Pancreas (tissue), 10 donors: ENCODE data around the gene CMIP. TPM values are rescaled to one million over a fixed set of nuclear protein-coding genes. Genes with fewer than 3 reads are reported as not detected.

Source experiments
- ATAC-seq, 4 donors: fragments of 200-7000 bp; cut with Tn5 transposase; one replicate each; pipeline versions ENCODE4 v1.8.0 to v1.9.1; 2020; ENCODE audit warnings: mild to moderate bottlenecking in 4 of 4, moderate library complexity in 4 of 4
- DNase-seq, 6 donors: peaks; one replicate each; pipeline ENCODE4 v3.0.0-alpha.2; 2020
- FAIRE-seq: peaks from 2 replicates; lab custom pipeline; 2012; peaks lifted over from hg19 to GRCh38; lab: Jason Lieb, UNC
- H3K27ac ChIP-seq, 4 donors: fragments of 200-600 bp; sonication (generic); 1 replicate in 3 of 4; 2 replicates in 1 of 4; pipeline versions ENCODE4 v1.5.0 to v1.8.0; 2020
- H3K27me3 ChIP-seq, 4 donors: fragments of 200-600 bp; one replicate each; pipeline ENCODE4 v1.8.0; 2021
- H3K36me3 ChIP-seq, 3 donors: fragments of 200-600 bp; sonication (generic) in 1 of 3; one replicate each; pipeline versions ENCODE4 v1.5.0 to v1.8.0; 2020 to 2021
- H3K4me1 ChIP-seq, 3 donors: fragments of 200-600 bp; one replicate each; pipeline ENCODE4 v1.8.0; 2021
- H3K4me3 ChIP-seq, 4 donors: fragments of 200-600 bp; sonication (generic) in 2 of 4; one replicate each; pipeline versions ENCODE4 v1.5.0 to v1.8.0; 2020 to 2021
- H3K9me3 ChIP-seq, 4 donors: fragments of 200-600 bp; one replicate each; pipeline ENCODE4 v1.8.0; 2021
- CTCF ChIP-seq, 4 donors: fragments of 200-600 bp; sonication (generic) in 3 of 4; IDR thresholded peaks; one replicate each; pipeline versions ENCODE4 v1.5.0 to v1.8.0; 2021; ENCODE audit warnings: antibody characterized with exemption in 4 of 4
- WGBS, 2 donors: extraction: QIAGEN DNeasy Blood & Tissue Kit; methylation state at CpG; one replicate each; pipeline ENCODE4 v1.1.7; 2013; 5-methylcytosine and 5-hydroxymethylcytosine counted together
- intact Hi-C, 3 donors: fragments of 100-400 bp; cut with DNase I; formaldehyde crosslinking; loops; one replicate each; pipeline versions ENCODE4 v1.11.1 to v1.14.2; 2022
- polyA plus RNA-seq, 2 donors: library from polyadenylated mRNA; stranded (reverse); fragments of 200-250 nt; gene quantifications; one replicate each; pipeline ENCODE4 v1.2.3, GENCODE V29; 2013
- total RNA-seq, 6 donors: library from RNA; stranded (reverse); fragmentation: NEBNext Ultra II Directional in 4 of 6; extraction: Animal tissue kit (Norgen Biotek cat#: 25700) in 4 of 6; gene quantifications; one replicate each; pipeline versions ENCODE4 v1.2.1 to v1.2.4, GENCODE V29; 2021 to 2023
- donor health status: healthy with polysubstance abuse.
- donor health status: DM: no; HTN: no; CAD: no; lungs with moderate emphysema.
- donor health status: DM: no; HTN: no; CAD: no.
- donor health status: control.
- donor health status: control.
- donor health status: Bipolar disorder and iron deficiency.
- donor health status: DM: yes; HTN: yes; CAD: no.
- donor health status: DM: no; HTN: no; CAD: no.
- donor health status: DM: no; HTN: no; CAD: no.
- donor health status: DM: yes; HTN: yes; CAD: no.

The CMIP gene
- total and polyA plus RNA-seq, 8 donors: 9.7 to 37.0 (median 21.5) TPM

GRCh38 chr16:81467815-81468214 is 23.2 kb downstream of the CMIP start:
- Histone ChIP-seq H3K27me3 (no peaks in the 10 kb centered on the region), H3K27ac (no peak overlapping the region), H3K4me1 (peaks cover 9 to 20% (median 10%) of the 10 kb centered on the region in 3 donors), H3K4me3 (no peak overlapping the region), H3K9me3 (no peaks in the 10 kb centered on the region), H3K36me3 (no peaks in the 10 kb centered on the region)
- no peak for FAIRE-seq
- DNase-seq: no peak
- no peak for ATAC-seq
- TF ChIP-seq CTCF (IDR thresholded peaks at IDR 0.05): no peak
- WGBS, 2 donors: 90 to 96% methylated on average over 8 of the region's 8 CpGs
- intact Hi-C loops: no loop called here

GRCh38 chr16:81468269-81468902 is 23.8 kb downstream of the CMIP start:
- Histone ChIP-seq H3K27ac (no peak overlapping the region), H3K9me3 (no peaks in the 10 kb centered on the region), H3K27me3 (no peaks in the 10 kb centered on the region), H3K4me1 (peaks cover 9 to 21% (median 10%) of the 10 kb centered on the region in 3 donors), H3K36me3 (no peaks in the 10 kb centered on the region), H3K4me3 (no peak overlapping the region)
- intact Hi-C loops: no loop called here
- 94 to 95% methylated on average over 19 of the region's 19 CpGs for WGBS, 2 donors
- FAIRE-seq (no peak), DNase-seq (peak in 1 of 6 donors; percentile 44), ATAC-seq (no peak)
- no peak for TF ChIP-seq CTCF (IDR thresholded peaks at IDR 0.05)

DNA sequence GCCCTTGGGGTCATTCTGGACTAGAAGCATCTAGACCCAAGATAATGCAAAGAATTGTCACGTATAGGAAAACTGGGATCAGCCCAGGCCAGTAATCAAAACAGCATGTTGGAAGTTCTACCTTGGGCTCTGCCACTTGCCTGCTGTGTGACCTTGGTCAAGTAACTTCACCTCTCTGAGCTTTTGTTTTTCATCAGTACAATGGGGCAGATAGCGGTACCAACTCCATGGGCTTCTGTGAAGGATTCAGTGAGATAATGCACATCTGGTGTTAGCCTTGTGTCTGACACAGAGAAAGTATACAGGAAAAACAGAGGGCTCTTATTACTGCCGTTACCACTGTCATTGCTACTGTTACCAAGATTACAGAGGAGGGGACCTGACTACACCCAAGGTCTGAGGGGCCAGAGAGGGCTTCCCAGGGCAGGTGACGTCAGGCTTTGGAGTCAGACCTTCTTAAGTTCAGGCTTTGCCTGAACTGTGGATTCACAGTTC is 24.6 kb downstream of the CMIP start:
- H3K27me3 ChIP-seq: no peaks in the 10 kb centered on the region
- DNase-seq: peak in 1 of 6 donors; percentile 5
- ATAC-seq: no peak
- 78 to 86% methylated on average over 4 of the region's 4 CpGs for WGBS, 2 donors
- peak overlapping the region in 1 of 4 donors; percentile 5 for H3K27ac ChIP-seq
- no peaks in the 10 kb centered on the region for H3K36me3 ChIP-seq
- no peak for TF ChIP-seq CTCF (IDR thresholded peaks at IDR 0.05)
- intact Hi-C loops: no loop called here
- peaks cover 10 to 29% (median 14%) of the 10 kb centered on the region in 3 donors for H3K4me1 ChIP-seq
- H3K4me3 ChIP-seq: no peak overlapping the region
- FAIRE-seq: no peak
- no peaks in the 10 kb centered on the region for H3K9me3 ChIP-seq

GRCh38 chr16:81469710-81470535 is 25.3 kb downstream of the CMIP start:
- intact Hi-C loops: no loop called here
- peaks cover 8 to 30% (median 15%) of the 10 kb centered on the region in 3 donors for H3K4me1 ChIP-seq
- DNase-seq (peak in 1 of 6 donors; percentile 48), FAIRE-seq (no peak), ATAC-seq (peak in 2 of 4 donors; percentile 13 to 27)
- H3K36me3 ChIP-seq: no peaks in the 10 kb centered on the region
- no peak overlapping the region for H3K4me3 ChIP-seq
- H3K27ac ChIP-seq: peak overlapping the region in 2 of 4 donors; percentile 21 to 33
- TF ChIP-seq CTCF (IDR thresholded peaks at IDR 0.05): no peak
- WGBS, 2 donors: 69 to 72% methylated on average over 13 of the region's 13 CpGs
- H3K9me3 ChIP-seq: no peaks in the 10 kb centered on the region
- no peaks in the 10 kb centered on the region for H3K27me3 ChIP-seq
